Lung (tissue), 12 donors: ENCODE data around the gene PCED1A. TPM values are rescaled to one million over a fixed set of nuclear protein-coding genes. Genes with fewer than 3 reads are reported as not detected.
"Not testable (repeated sequence)": the region's sequence is repeated elsewhere in the genome, so short reads cannot be mapped to it uniquely, and the experiment has no call there.

ENCODE experiments used
- ATAC-seq: fragments of 200-7000 bp; cut with Tn5 transposase; one replicate; pipeline ENCODE4 v1.9.1; 2020; ENCODE audit warnings: moderate number of reproducible peaks; ENCODE audit not compliant: insufficient read depth, low FRiP score
- DNase-seq, 3 donors: peaks; one replicate each; pipeline ENCODE4 v3.0.0-alpha.2; 2013 to 2017
- H3K27ac ChIP-seq, 2 donors: one replicate each; pipeline ENCODE4 v1.5.1; 2013; ENCODE audit warnings: mild to moderate bottlenecking in 2 of 2, moderate library complexity in 2 of 2, control low read depth in 1 of 2, inconsistent platforms in 1 of 2, low read depth in 1 of 2, low read length in 1 of 2
- H3K27me3 ChIP-seq, 3 donors: one replicate each; pipeline ENCODE4 v1.5.1; 2013; ENCODE audit warnings: low read length in 2 of 3; ENCODE audit not compliant: control insufficient read depth in 3 of 3, insufficient read depth in 3 of 3
- H3K36me3 ChIP-seq, 4 donors: one replicate each; pipeline ENCODE4 v1.5.1; 2013; ENCODE audit warnings: low read length in 4 of 4, mild to moderate bottlenecking in 1 of 4, moderate library complexity in 1 of 4; ENCODE audit not compliant: control insufficient read depth in 4 of 4, insufficient read depth in 4 of 4
- H3K4me1 ChIP-seq, 5 donors: one replicate each; pipeline ENCODE4 v1.5.1; 2013; ENCODE audit warnings: low read length in 5 of 5, mild to moderate bottlenecking in 2 of 5, moderate library complexity in 1 of 5; ENCODE audit not compliant: control insufficient read depth in 5 of 5, insufficient read depth in 5 of 5
- H3K4me3 ChIP-seq: one replicate; pipeline ENCODE4 v1.5.1; 2013; ENCODE audit warnings: mild to moderate bottlenecking, control low read depth, moderate library complexity
- H3K9ac ChIP-seq, 2 donors: one replicate each; pipeline ENCODE4 v1.5.1; 2013; ENCODE audit warnings: low read length in 2 of 2, control low read depth in 1 of 2; ENCODE audit not compliant: insufficient read depth in 1 of 2
- H3K9me3 ChIP-seq, 4 donors: one replicate each; pipeline ENCODE4 v1.5.1; 2013; ENCODE audit warnings: low read length in 3 of 4, mild to moderate bottlenecking in 1 of 4, moderate library complexity in 1 of 4; ENCODE audit not compliant: control insufficient read depth in 4 of 4, insufficient read depth in 3 of 4
- CTCF ChIP-seq: IDR thresholded peaks from 2 replicates; pipeline ENCODE4 v1.5.1; 2012; ENCODE audit warnings: mild to moderate bottlenecking; ENCODE audit errors: control extremely low read depth, extremely low read depth
- WGBS, 2 donors: extraction: QIAGEN DNeasy Blood & Tissue Kit; methylation state at CpG; one replicate each; pipeline ENCODE4 v1.1.7; 2013; 5-methylcytosine and 5-hydroxymethylcytosine counted together
- polyA plus RNA-seq, 2 donors: library from polyadenylated mRNA; stranded (reverse); fragments of 200-250 nt; gene quantifications; one replicate each; pipeline ENCODE4 v1.2.1, GENCODE V29; 2013
- total RNA-seq, 2 donors: library from RNA; depleted of rRNA in 1 of 2; stranded (reverse); fragments of >200 nt in 1 of 2; gene quantifications; one replicate each; pipeline ENCODE4 v1.2.1, GENCODE V29; 2014 to 2021
- donor health status: control.
- donor health status: control.
- donor health status: Bipolar disorder and iron deficiency.
- donor health status: healthy.
- donor health status: DM: yes; HTN: yes; CAD: no.

Gene PCED1A
- total and polyA plus RNA-seq, 4 donors = 26.2 to 40.4 (median 35.1) TPM

- no peaks in the 10 kb centered on the region for H3K4me1 ChIP-seq
- H3K9me3 ChIP-seq = peaks cover 0 to 2% (median 0%) of the 10 kb centered on the region in 4 donors
- H3K27ac ChIP-seq = no peak overlapping the region
- no peak overlapping the region for H3K9ac ChIP-seq
- peaks cover 0 to 15% (median 7%) of the 10 kb centered on the region in 3 donors for H3K27me3 ChIP-seq
- H3K36me3 ChIP-seq = no peaks in the 10 kb centered on the region
- DNase-seq (no peak), ATAC-seq (no peak)
- 74 to 78% methylated on average over 3 of the region's 3 CpGs for WGBS, 2 donors
- TF ChIP-seq CTCF = no peak
- no peak overlapping the region for H3K4me3 ChIP-seq
Observed at GRCh38 chr20:2812189-2812588, 28.3 kb downstream of the PCED1A start.

- ATAC-seq (no peak), DNase-seq (no peak)
- no peaks in the 10 kb centered on the region for H3K36me3 ChIP-seq
- no peak for TF ChIP-seq CTCF
- H3K9me3 ChIP-seq = peaks cover 0 to 2% (median 0%) of the 10 kb centered on the region in 4 donors
- H3K4me1 ChIP-seq = peaks cover 0 to 2% (median 0%) of the 10 kb centered on the region in 5 donors
- WGBS, 2 donors = 89 to 97% methylated on average over 10 of the region's 10 CpGs
- no peak overlapping the region for H3K27ac ChIP-seq
- H3K27me3 ChIP-seq = peaks cover 0 to 38% (median 19%) of the 10 kb centered on the region in 3 donors
- no peak overlapping the region for H3K4me3 ChIP-seq
- no peak overlapping the region for H3K9ac ChIP-seq
Observed at GRCh38 chr20:2809690-2810089, 30.8 kb downstream of the PCED1A start.

GRCh38 chr20:2807929-2808328, 32.5 kb downstream of the PCED1A start:
- WGBS, 2 donors = 82 to 84% methylated on average over 9 of the region's 9 CpGs
- ATAC-seq, H3K27ac ChIP-seq, H3K36me3 ChIP-seq, H3K4me1 ChIP-seq, H3K9ac ChIP-seq, H3K9me3 ChIP-seq, H3K4me3 ChIP-seq, DNase-seq: not testable (repeated sequence)
- peaks cover 4 to 52% (median 30%) of the 10 kb centered on the region in 3 donors for H3K27me3 ChIP-seq

- Histone ChIP-seq H3K9ac (no peak overlapping the region), H3K4me1 (peaks cover 0 to 2% (median 0%) of the 10 kb centered on the region in 5 donors), H3K9me3 (no peaks in the 10 kb centered on the region), H3K36me3 (no peaks in the 10 kb centered on the region), H3K27me3 (peaks cover 4 to 59% (median 35%) of the 10 kb centered on the region in 3 donors), H3K27ac (no peak overlapping the region), H3K4me3 (no peak overlapping the region)
- no peak for TF ChIP-seq CTCF
- DNase-seq = no peak
- ATAC-seq = no peak
- WGBS, 2 donors = 84 to 88% methylated on average over 4 of the region's 4 CpGs
Observed at GRCh38 chr20:2807019-2807418, 33.4 kb downstream of the PCED1A start.
